GM21619 (cell line): Measurements from ENCODE around the gene FAM167B.
"Not testable (repeated sequence)": the region's sequence is repeated elsewhere in the genome, so short reads cannot be mapped to it uniquely, and the experiment has no call there.

Experiments
- ATAC-seq: cut with Tn5 transposase; IDR thresholded peaks from one replicate; pipeline ENCODE4 v1.9.1; 2021; ENCODE audit not compliant: unreplicated experiment

Gene FAM167B

DNA sequence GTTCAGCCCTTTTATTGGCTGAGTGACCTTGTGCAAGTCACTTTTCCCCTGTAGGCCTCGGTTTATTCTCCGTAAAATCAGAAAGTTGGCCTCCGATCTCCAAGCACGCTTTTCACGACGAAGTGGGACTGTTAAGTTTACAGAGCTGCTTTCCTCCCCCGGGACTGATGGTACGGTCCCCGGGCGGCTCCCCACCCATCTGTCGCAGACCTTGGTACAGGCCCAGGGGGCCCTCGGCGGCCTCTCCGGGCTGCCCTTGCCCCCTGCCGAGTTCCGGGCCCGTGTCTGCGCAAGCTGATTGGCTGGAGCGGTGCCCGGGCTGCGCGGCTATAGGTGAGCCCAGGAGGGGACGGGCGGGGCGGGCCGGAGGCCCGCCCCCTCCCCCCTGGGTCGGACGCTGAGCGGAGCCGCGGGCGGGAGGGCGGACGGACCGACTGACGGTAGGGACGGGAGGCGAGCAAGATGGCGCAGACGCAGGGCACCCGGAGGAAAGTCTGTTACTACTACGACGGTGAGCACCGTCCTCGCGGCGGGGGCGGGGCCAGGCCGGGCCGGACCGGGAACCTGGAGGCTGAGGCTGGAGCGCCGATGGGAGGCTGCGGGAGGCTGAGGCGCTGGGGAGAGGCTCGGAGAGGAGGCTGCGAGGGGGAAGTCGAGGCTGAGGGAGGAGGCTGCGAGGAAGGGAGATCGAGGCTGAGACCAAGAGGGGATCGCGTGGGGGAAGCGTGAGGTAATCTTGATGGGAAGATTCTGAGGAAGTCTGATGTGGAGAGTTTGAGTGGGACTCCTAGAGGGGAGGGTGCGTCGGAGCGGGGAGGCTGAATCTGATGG, 44.9 kb downstream of the FAM167B start, which contains the start of gene HDAC1:
HDAC1 (plus strand) TSS at position 376 of the 831 bp plus-strand sequence; CDS start at position 463, 87 bp downstream.
- peak; percentile 98 for ATAC-seq

DNA sequence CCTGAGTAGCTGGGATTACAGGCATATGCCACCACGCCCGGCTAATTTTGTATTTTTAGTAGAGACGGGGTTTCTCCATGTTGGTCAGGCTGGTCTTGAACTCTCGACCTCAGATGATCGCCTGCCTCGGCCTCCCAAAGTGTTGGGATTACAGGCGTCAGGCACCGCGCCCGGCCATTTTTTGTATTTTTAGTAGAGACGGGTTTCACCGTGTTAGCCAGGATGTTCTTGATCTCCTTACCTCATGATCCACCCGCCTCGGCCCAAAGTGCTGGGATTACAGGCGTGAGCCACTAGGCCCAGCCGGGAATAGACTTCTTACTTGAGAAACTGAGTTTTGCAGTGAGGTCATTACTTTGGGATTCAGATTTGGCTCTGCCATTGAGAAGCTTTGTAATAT, 51.2 kb downstream of the FAM167B start:
- ATAC-seq, result not testable (repeated sequence)
